OCI-LY3 (cell line): Measurements from ENCODE around the gene EPN1.
"Not testable (repeated sequence)": the region's sequence is repeated elsewhere in the genome, so short reads cannot be mapped to it uniquely, and the experiment has no call there.

ENCODE experiments used
- H2AFZ ChIP-seq: fragments of 200-600, 300-600 bp; shearing (Covaris generic); 2 replicates; pipeline ENCODE4 v1.6.0; 2014; ENCODE audit warnings: antibody characterized with exemption, low read depth, low read length
- H3K27ac ChIP-seq: fragments of 200-600, 300-600 bp; sonication (generic); 2 replicates; pipeline ENCODE4 v1.5.1; 2014; ENCODE audit warnings: mild to moderate bottlenecking, low read length, moderate library complexity, mixed read lengths
- H3K27me3 ChIP-seq: fragments of 200-600, 300-600 bp; sonication (generic); 2 replicates; pipeline ENCODE4 v1.6.1; 2014; ENCODE audit warnings: low read depth, low read length, mixed read lengths
- H3K36me3 ChIP-seq: fragments of 200-600, 300-600 bp; sonication (generic); replicated peaks from 2 replicates; pipeline ENCODE3; 2014; ENCODE audit warnings: low read depth, low read length, mixed read lengths
- H3K4me1 ChIP-seq: fragments of 300-600, 200-600 bp; sonication (generic); 2 replicates; pipeline ENCODE4 v1.6.1; 2014; ENCODE audit warnings: low read length, mixed read lengths
- H3K4me2 ChIP-seq: fragments of 200-600, 300-600 bp; sonication (generic); 2 replicates; pipeline ENCODE4 v1.6.1; 2014; ENCODE audit warnings: low read length, mixed read lengths
- H3K4me3 ChIP-seq: fragments of 300-600, 200-600 bp; sonication (generic); 2 replicates; pipeline ENCODE4 v1.5.1; 2014; ENCODE audit warnings: antibody characterized with exemption, mild to moderate bottlenecking, low read length, moderate library complexity
- H3K79me2 ChIP-seq: fragments of 300-600, 200-600 bp; shearing (Covaris generic); 2 replicates; pipeline ENCODE4 v1.6.1; 2014; ENCODE audit warnings: mild to moderate bottlenecking, low read length, mixed read lengths
- H3K9ac ChIP-seq: fragments of 300-600, 200-600 bp; shearing (Covaris generic); 2 replicates; pipeline ENCODE4 v1.6.0; 2014; ENCODE audit warnings: mild to moderate bottlenecking, low read length, moderate library complexity
- H3K9me3 ChIP-seq: fragments of 200-600, 300-600 bp; shearing (Covaris generic); 2 replicates; pipeline ENCODE4 v1.6.1; 2014; ENCODE audit warnings: low read length, mixed read lengths; ENCODE audit not compliant: insufficient read depth
- H4K20me1 ChIP-seq: fragments of 200-600, 300-600 bp; sonication (generic); 2 replicates; pipeline ENCODE4 v1.6.1; 2016; ENCODE audit warnings: low read length, mixed read lengths; ENCODE audit not compliant: insufficient read depth
- CTCF ChIP-seq: fragments of 200-600, 300-600 bp; sonication (generic); IDR thresholded peaks from 2 replicates; pipeline ENCODE4 v1.5.1; 2014; ENCODE audit warnings: antibody characterized with exemption, low read length, low read depth
- EZH2phosphoT487 ChIP-seq: fragments of 200-600 bp; shearing (Covaris generic); IDR thresholded peaks from 2 replicates; pipeline ENCODE4 v1.6.1; 2018; ENCODE audit warnings: antibody characterized with exemption, mixed run types, low read depth

Gene EPN1

GRCh38 chr19:55720801-55721200 lies 45.8 kb downstream of the EPN1 start:
- H3K27me3 ChIP-seq = peaks cover 11% of the 10 kb centered on the region; the same call in 1 of the 2 replicates
- H3K36me3 ChIP-seq = no peaks in the 10 kb centered on the region
- no peak overlapping the region for H3K4me3 ChIP-seq
- H3K79me2 ChIP-seq = no peaks in the 10 kb centered on the region
- no peak overlapping the region for H3K4me2 ChIP-seq
- no peaks in the 10 kb centered on the region for H3K9me3 ChIP-seq
- no peak overlapping the region for H3K27ac ChIP-seq
- H3K9ac ChIP-seq = no peak overlapping the region
- no peaks in the 10 kb centered on the region for H4K20me1 ChIP-seq
- no peaks in the 10 kb centered on the region for H3K4me1 ChIP-seq
- TF ChIP-seq CTCF = no peak
- TF ChIP-seq EZH2phosphoT487 = no peak
- no peak overlapping the region for H2AFZ ChIP-seq

- Histone ChIP-seq H3K9me3 (no peaks in the 10 kb centered on the region), H3K27me3 (peaks cover 11% of the 10 kb centered on the region; the same call in 1 of the 2 replicates), H3K4me3 (no peak overlapping the region), H2AFZ (no peak overlapping the region), H3K9ac (no peak overlapping the region), H3K27ac (no peak overlapping the region), H3K36me3 (no peaks in the 10 kb centered on the region), H3K4me2 (no peak overlapping the region), H3K4me1 (no peaks in the 10 kb centered on the region), H3K79me2 (no peaks in the 10 kb centered on the region), H4K20me1 (no peaks in the 10 kb centered on the region)
- TF ChIP-seq CTCF = no peak
- no peak for TF ChIP-seq EZH2phosphoT487
Observed at GRCh38 chr19:55723491-55723890, 48.5 kb downstream of the EPN1 start.

- not testable (repeated sequence) for H4K20me1 ChIP-seq, H2AFZ ChIP-seq, H3K4me3 ChIP-seq, H3K79me2 ChIP-seq, H3K4me2 ChIP-seq, H3K9me3 ChIP-seq, H3K4me1 ChIP-seq, H3K27me3 ChIP-seq, H3K27ac ChIP-seq, H3K36me3 ChIP-seq, H3K9ac ChIP-seq
Observed at GRCh38 chr19:55730378-55730777, 55.4 kb downstream of the EPN1 start.

GRCh38 chr19:55738302-55738701 lies 63.3 kb downstream of the EPN1 start, which contains the start of gene NLRP9:
Gene NLRP9, minus strand, starts transcription at chr19:55738402. Its CDS starts 28 bp downstream, at chr19:55738374.
- Histone ChIP-seq H3K27me3 (no peaks in the 10 kb centered on the region), H2AFZ (no peak within 1 kb of the TSS), H3K4me1 (no peaks in the 10 kb centered on the region), H3K9ac (no peak within 1 kb of the TSS), H3K4me3 (no peak within 1 kb of the TSS), H3K27ac (no peak within 1 kb of the TSS), H3K79me2 (no peaks in the 10 kb centered on the region), H4K20me1 (no peaks in the 10 kb centered on the region), H3K9me3 (no peaks in the 10 kb centered on the region), H3K4me2 (no peak within 1 kb of the TSS), H3K36me3 (no peaks in the 10 kb centered on the region)
- TF ChIP-seq EZH2phosphoT487 = no peak
- no peak for TF ChIP-seq CTCF

GRCh38 chr19:55750715-55751114 lies 75.7 kb downstream of the EPN1 start:
- Histone ChIP-seq H3K4me2 (no peak overlapping the region), H3K9me3 (no peaks in the 10 kb centered on the region), H3K9ac (no peak overlapping the region), H3K4me1 (no peaks in the 10 kb centered on the region), H2AFZ (no peak overlapping the region), H3K4me3 (no peak overlapping the region), H3K27me3 (no peaks in the 10 kb centered on the region; the same call in 1 of the 2 replicates), H4K20me1 (no peaks in the 10 kb centered on the region), H3K36me3 (no peaks in the 10 kb centered on the region), H3K27ac (no peak overlapping the region), H3K79me2 (no peaks in the 10 kb centered on the region)
- no peak for TF ChIP-seq EZH2phosphoT487
- TF ChIP-seq CTCF = no peak
